ENCODE data around the gene CBL. TPM values are rescaled to one million over a fixed set of nuclear protein-coding genes. Genes with fewer than 3 reads are reported as not detected.

CBL gene
- total RNA-seq = 25.0 TPM

DNA sequence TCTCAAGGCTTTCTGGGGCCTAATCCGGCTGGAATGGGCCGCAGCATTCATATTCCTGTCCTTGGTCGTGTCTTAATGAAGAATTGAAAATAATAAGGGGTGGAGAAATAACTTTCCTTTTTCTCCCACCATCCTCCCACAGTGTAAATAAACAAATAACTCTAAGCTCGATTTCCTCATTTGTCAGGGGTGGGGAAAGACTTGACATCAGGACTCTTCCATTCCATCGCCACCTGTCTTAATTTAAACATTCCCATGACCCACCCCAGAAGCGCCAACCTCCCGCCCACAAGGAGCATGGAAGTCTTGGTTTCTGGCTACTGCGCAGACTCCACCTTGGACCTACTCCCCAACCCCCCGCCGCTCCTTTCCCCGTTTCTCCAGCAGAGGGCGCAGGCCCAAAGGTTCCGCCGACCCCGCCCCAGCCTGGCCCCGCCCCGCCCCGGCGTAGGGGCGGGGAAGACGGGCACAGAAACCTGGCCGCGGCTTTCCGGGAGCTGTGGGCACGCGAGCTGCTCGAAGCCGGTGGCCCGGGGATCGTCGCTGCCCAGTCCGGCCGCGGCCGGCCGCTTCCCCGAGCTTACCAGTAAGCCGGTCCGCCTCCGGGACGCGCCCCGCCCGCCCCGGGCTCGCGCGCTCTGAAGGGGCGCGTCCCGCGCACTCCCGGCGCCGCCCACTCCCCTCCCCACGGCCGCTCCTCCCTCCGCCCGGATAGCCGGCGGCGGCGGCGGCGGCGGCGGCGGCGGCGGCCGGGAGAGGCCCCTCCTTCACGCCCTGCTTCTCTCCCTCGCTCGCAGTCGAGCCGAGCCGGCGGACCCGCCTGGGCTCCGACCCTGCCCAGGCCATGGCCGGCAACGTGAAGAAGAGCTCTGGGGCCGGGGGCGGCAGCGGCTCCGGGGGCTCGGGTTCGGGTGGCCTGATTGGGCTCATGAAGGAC lies at the start of gene CBL:
Gene CBL, plus strand, starts transcription at position 766 of the 937 bp plus-strand sequence. Its CDS starts 79 bp downstream, at position 845.

DNA sequence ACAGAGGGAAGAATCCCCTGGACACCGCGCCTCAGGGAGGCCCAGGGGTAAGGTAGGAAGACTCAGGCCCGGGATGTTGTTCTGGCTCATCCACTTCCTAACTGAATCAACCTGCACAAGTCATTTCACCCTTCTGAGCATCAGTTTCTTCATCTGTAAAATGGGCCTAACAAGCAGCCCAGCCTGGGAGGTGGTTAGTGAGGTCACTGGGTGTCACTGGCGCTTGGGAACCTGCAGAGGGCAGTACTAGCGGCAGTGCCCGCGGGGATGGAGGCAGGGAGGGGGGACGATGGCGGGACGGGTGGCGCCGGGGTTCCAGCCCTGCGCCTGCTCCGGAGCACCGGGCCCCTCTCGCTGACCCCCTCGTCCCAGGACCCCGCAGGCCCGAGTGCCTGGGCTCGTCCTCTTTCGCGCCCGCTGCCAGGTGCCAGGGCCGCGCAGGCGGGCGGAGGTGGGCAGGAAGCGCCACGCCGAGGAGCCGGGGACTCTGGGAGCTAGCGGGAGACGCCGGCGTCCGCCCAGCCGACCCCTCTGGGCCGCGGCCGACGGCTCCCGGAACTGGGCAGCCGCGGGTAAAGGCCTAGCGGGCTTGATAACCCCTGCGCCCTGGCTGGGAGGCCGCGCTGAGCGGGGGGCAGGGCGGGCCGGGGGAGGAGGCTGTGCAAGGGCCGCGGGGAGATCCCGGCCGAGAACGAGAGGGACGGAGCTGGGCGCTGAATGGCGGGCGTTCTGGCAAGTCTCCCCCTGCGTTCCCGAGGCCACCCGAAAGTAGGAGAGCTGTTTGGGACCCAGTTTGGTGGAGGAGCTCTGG lies 37.5 kb upstream of the CBL start, which contains the start of gene NLRX1:
Gene NLRX1, plus strand, starts transcription at position 255 of the 811 bp plus-strand sequence. CDS start 2,679 bp downstream, outside the sequence.

DNA sequence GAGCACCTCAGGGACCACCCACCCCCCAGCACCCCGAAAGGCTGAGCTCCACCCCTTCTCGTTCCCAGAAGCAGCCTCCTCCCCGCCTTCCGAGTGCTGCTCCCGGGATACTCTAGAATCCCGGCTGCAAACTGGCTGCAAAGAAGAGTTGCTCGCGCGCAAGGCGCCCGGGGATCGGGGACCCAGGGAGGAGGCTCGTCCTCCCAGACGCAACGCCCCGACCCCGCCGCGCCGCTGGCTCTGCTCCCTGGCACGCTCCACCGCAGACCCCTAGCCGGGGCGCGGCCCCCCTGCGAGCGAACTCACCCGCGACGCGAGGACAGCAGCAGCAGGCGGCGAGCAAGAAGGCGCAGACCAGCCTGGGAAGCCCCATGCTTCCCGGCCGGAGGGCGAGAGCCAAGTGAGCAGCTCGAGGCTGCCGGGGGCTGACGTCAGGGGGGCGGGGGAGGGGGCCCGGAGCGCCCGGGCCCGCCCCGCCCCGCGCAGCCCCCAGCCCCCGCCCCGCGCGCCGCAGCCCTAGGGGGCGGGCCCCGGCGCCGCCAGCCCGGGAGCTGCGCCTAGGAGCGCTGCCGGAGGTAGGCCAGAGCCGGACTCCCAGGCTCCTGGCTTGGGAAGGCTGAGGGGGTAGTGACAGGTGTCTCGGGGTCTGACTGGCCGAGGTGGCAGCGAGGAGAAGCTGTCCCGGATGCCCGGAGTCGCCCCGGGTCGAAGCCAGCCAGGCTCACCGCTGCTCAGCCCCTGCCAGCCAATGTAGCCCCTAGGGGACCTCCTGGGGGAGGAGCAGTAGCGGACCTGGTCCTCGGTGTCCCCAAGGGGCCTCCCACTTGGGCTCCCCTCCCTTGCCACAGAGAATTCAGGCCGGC lies 110.8 kb downstream of the CBL start, which contains the start of gene MCAM:
Gene MCAM, minus strand, starts transcription at position 402 of the 863 bp plus-strand sequence. Its CDS starts 29 bp downstream, at position 373.

DNA sequence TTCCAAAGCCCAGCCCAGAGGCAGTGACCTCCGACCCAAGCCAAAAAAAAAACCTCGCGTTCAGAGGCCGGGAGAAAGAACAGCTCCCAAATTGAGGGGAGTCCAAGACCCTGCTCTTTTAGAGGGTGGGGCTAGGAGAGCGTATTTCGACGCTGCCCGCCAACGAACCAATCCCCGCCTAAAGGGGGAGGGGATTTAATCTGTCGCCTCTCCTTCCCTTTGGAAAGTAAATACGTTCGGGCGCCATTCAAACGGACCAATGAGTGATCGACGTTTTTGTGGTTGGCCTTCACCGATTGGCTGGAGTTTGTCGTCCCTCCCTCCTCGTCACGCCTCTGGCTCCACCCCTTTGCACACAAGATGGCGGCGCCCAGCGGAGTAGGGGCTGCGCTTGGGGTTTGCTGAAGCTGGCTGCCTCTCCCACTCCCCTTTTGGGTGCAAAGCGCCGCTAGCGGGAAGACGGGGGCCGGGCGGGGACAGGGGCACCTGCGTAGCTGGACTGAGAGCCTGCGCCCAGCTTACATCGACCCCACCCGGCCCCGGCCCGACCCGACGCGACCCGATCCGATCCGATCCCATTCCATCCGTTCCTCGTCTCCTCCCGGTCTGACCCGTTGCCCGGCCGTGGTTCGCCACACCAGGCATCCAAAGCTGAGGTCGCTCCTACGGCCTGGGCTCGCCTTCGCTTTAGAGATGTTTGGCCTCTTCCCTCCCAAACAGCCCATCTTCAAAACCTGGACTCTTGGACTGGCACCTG lies 128.2 kb downstream of the CBL start, which contains the start of gene RNF26:
Gene RNF26, plus strand, starts transcription at position 354 of the 757 bp plus-strand sequence. CDS start 596 bp downstream, outside the sequence.

DNA sequence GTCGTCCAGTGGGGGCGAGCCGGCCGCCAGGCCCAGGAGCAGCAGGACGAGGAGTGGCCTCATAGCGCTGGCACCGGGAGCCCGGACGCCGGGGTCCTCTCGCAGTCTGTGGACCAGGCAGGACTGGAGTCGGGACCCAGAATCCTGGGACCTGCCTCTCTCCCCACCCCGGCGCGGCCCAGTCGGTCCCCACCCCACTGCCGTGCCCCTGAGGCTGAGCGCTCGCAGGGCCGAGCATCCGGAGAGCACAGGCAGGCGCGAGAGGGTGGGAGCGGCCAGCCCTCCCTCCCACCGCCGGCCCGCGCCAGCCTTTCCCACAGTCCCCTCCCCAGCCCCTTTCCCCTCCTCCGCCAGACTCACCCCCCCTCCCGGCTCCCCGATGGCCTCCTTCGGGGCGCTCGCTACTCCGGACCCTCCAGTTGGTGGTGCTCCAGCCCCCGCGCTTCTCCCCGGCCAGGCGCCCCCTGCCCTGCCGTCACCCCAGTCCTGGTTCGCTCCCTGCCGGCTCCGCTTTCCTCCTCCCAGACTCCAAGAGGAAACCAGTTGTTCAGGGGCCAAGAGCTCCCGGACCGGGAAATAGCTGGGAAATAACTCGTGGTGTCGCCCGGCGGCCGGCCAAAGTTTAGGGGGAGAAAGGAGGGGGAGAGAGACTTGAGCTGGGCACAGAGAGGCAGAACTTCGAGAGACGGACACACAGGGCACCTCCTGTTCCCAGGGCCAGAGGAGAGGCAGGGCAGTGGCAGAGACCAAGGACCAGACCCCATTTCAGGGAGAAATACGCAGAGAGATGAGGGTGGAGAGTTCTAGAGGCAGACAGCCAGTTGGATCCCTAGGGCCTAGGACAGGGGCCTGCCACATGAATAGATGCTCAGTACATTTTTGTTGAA lies 134.4 kb downstream of the CBL start, which contains the start of gene C1QTNF5:
Gene C1QTNF5, minus strand, starts transcription at position 549 of the 887 bp plus-strand sequence. Its CDS starts 486 bp downstream, at position 63.

DNA sequence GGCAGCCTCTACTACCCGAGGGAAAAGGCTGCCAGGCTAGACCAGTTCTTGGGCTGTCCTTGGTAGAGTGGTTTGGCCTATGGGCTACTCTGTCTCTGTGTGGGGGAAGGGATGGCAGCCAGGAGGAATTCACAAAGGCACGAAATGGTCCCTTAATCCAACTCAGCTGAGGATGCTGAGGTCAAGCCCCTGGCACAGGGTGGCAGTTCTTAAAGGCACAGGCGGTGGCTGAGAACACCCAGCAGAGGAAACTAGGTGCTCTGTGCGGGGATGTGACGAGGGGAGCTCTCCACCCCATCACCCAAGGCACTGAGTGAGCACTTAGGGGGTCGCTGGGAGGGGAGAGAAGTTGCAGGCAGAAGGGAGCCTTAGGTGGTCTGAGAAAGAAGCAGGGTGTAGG lies 140.5 kb downstream of the CBL start, which contains the start of gene MFRP:
Gene MFRP, minus strand, starts transcription at position 101 of the 400 bp plus-strand sequence. CDS start 192 bp downstream, outside the sequence.

Small RNA genes within 50 kb of the gene (small RNA-seq; reads per million reads assigned to genes)
- gene RF01225 (ENCODE audit: low replicate concordance) (not detected), gene RNU6-262P (ENCODE audit: low replicate concordance) (not detected)

Other genes with a start within 250 kb of the CBL start
- gene FOXR1, start 234.6 kb upstream of the CBL start, total RNA-seq = not detected
- 82.9 TPM for gene CENATAC, start 208.2 kb upstream of the CBL start, total RNA-seq
- gene RPS25, start 188.0 kb upstream of the CBL start, total RNA-seq = 1,127 TPM
- gene TRAPPC4, start 187.6 kb upstream of the CBL start, total RNA-seq = 76.1 TPM
- 15.0 TPM for gene SLC37A4, start 175.5 kb upstream of the CBL start, total RNA-seq
- 40.1 TPM for gene HYOU1, start 149.1 kb upstream of the CBL start, total RNA-seq
- gene VPS11, start 138.5 kb upstream of the CBL start, total RNA-seq = 35.1 TPM
- gene HMBS, start 121.5 kb upstream of the CBL start, total RNA-seq = 8.1 TPM
- gene DPAGT1, start 104.5 kb upstream of the CBL start, total RNA-seq = 11.6 TPM
- 12.2 TPM for gene C2CD2L, start 99.0 kb upstream of the CBL start, total RNA-seq
- 41.9 TPM for gene HINFP, start 84.8 kb upstream of the CBL start, total RNA-seq
- 4.1 TPM for gene ABCG4, start 57.3 kb upstream of the CBL start, total RNA-seq
- 2.8 TPM for gene NLRX1, start 37.6 kb upstream of the CBL start, total RNA-seq
- gene NHERF4, start 20.9 kb upstream of the CBL start, total RNA-seq = not detected
- gene MCAM, start 110.8 kb downstream of the CBL start, total RNA-seq = 12.8 TPM
- 2.5 TPM for gene RNF26, start 128.2 kb downstream of the CBL start, total RNA-seq
- 1.6 TPM for gene C1QTNF5, start 134.5 kb downstream of the CBL start, total RNA-seq
- gene MFRP, start 140.4 kb downstream of the CBL start, total RNA-seq = not detected
- gene USP2, start 175.4 kb downstream of the CBL start, total RNA-seq = 5.0 TPM
- 31.3 TPM for gene THY1, start 216.8 kb downstream of the CBL start, total RNA-seq

All from parietal lobe (tissue), 2 donors.